H1 (cell line): ENCODE measurements around the gene MRPL9. TPM values are rescaled to one million over a fixed set of nuclear protein-coding genes. Genes with fewer than 3 reads are reported as not detected.

ENCODE experiments used
- CTCF ChIA-PET: fragments of 300-600 bp; sonication (Branson Sonifier 250); formaldehyde crosslinking; loops from one replicate; lab custom pipeline; 2021; ENCODE audit not compliant: partially characterized antibody; lab: Charles Lee
- POLR2A ChIA-PET: fragments of 300-600 bp; sonication (Branson Sonifier 250); formaldehyde crosslinking; loops from one replicate; lab custom pipeline; 2021; ENCODE audit warnings: inconsistent platforms; ENCODE audit not compliant: partially characterized antibody; lab: Charles Lee
- DNase-seq, 2 experiments: peaks; one replicate each; pipeline versions ENCODE4 v3.0.0 to v3.0.0-alpha.2; 2010 to 2022; ENCODE audit warnings: low spot score in 2 of 2, low read depth in 1 of 2, mixed read lengths in 1 of 2
- FAIRE-seq: peaks from 2 replicates; lab custom pipeline; 2011; peaks lifted over from hg19 to GRCh38; lab: Jason Lieb, UNC
- H2AFZ ChIP-seq: 2 replicates; pipeline ENCODE4 v1.8.1; 2012; ENCODE audit warnings: low read length, inconsistent platforms
- H2AK5ac ChIP-seq: 2 replicates; pipeline ENCODE4 v1.6.1; 2013; ENCODE audit warnings: low read depth, low read length
- H2BK120ac ChIP-seq: replicated peaks from 2 replicates; pipeline ENCODE3; 2013; ENCODE audit warnings: low read depth, low read length, inconsistent platforms
- H2BK12ac ChIP-seq: 2 replicates; pipeline ENCODE4 v1.6.1; 2013; ENCODE audit warnings: low read depth, low read length
- H2BK15ac ChIP-seq: 2 replicates; pipeline ENCODE4 v1.6.1; 2013; ENCODE audit warnings: low read length
- H2BK20ac ChIP-seq: 2 replicates; pipeline ENCODE4 v1.6.1; 2013; ENCODE audit warnings: low read length
- H2BK5ac ChIP-seq: 2 replicates; pipeline ENCODE4 v1.6.1; 2013; ENCODE audit warnings: low read depth, low read length
- H3K14ac ChIP-seq: 2 replicates; pipeline ENCODE4 v1.6.1; 2013; ENCODE audit warnings: inconsistent platforms; ENCODE audit not compliant: insufficient read length
- H3K18ac ChIP-seq: 2 replicates; pipeline ENCODE4 v1.6.1; 2013; ENCODE audit warnings: low read length; ENCODE audit errors: extremely low read depth
- H3K23ac ChIP-seq: 2 replicates; pipeline ENCODE4 v1.6.1; 2013; ENCODE audit warnings: inconsistent platforms; ENCODE audit not compliant: insufficient read length
- H3K23me2 ChIP-seq: 2 replicates; pipeline ENCODE4 v1.6.1; 2013; ENCODE audit warnings: low read depth, low read length
- H3K27ac ChIP-seq: 2 replicates; pipeline ENCODE4 v1.6.1; 2011; ENCODE audit warnings: low read depth, low read length, inconsistent platforms
- H3K27me3 ChIP-seq, 4 experiments: replicated peaks in 1 of 4; 1 replicate in 1 of 4; 2 replicates in 3 of 4; pipeline versions ENCODE4 v1.6.1 to v1.8.1; 2011 to 2013; ENCODE audit warnings: low read length in 3 of 4, mild to moderate bottlenecking in 3 of 4, inconsistent platforms in 2 of 4, mixed read lengths in 2 of 4, moderate library complexity in 1 of 4; ENCODE audit not compliant: control insufficient read depth in 3 of 4, insufficient read depth in 3 of 4; ENCODE audit errors: extremely low read depth in 1 of 4
- H3K36me3 ChIP-seq, 4 experiments: 2 replicates each; pipeline versions ENCODE4 v1.6.1 to v1.8.1; 2011 to 2013; ENCODE audit warnings: mild to moderate bottlenecking in 4 of 4, low read length in 3 of 4, moderate library complexity in 2 of 4, control low read depth in 1 of 4, inconsistent platforms in 1 of 4; ENCODE audit not compliant: insufficient read depth in 4 of 4, control insufficient read depth in 2 of 4
- H3K4ac ChIP-seq: replicated peaks from 2 replicates; pipeline ENCODE3; 2013; ENCODE audit warnings: low read length, low read depth, mixed read lengths, inconsistent platforms; ENCODE audit not compliant: insufficient read length
- H3K4me1 ChIP-seq, 4 experiments: replicated peaks in 1 of 4; 1 replicate in 1 of 4; 2 replicates in 3 of 4; pipeline versions ENCODE4 v1.6.1 to v1.8.1; 2011 to 2013; ENCODE audit warnings: low read length in 3 of 4, inconsistent platforms in 2 of 4, mixed read lengths in 1 of 4; ENCODE audit not compliant: insufficient read depth in 4 of 4, control insufficient read depth in 3 of 4
- H3K4me2 ChIP-seq, 2 experiments: 2 replicates each; pipeline versions ENCODE4 v1.6.1 to v1.8.1; 2011 to 2013; ENCODE audit warnings: low read depth in 2 of 2, low read length in 2 of 2, control low read depth in 1 of 2, inconsistent platforms in 1 of 2, mild to moderate bottlenecking in 1 of 2; ENCODE audit not compliant: insufficient read depth in 1 of 2
- H3K4me3 ChIP-seq, 4 experiments: fragments of 200-600, 300-600 bp in 1 of 4; sonication (generic), shearing (Covaris generic), sonication (Bioruptor Twin) in 1 of 4; 2 replicates each; pipeline versions ENCODE4 v1.5.1 to v1.8.1; 2011 to 2016; ENCODE audit warnings: low read length in 4 of 4, low read depth in 3 of 4, control low read depth in 2 of 4, inconsistent platforms in 2 of 4, mild to moderate bottlenecking in 2 of 4, mixed read lengths in 1 of 4, moderate library complexity in 1 of 4; ENCODE audit not compliant: insufficient read depth in 2 of 4; ENCODE audit errors: extremely low read depth in 1 of 4
- H3K56ac ChIP-seq: replicated peaks from 2 replicates; pipeline ENCODE3; 2013; ENCODE audit warnings: low read depth, mild to moderate bottlenecking, mixed read lengths, low read length, inconsistent platforms; ENCODE audit not compliant: insufficient read length
- H3K79me1 ChIP-seq: 2 replicates; pipeline ENCODE4 v1.6.1; 2013; ENCODE audit warnings: low read depth, low read length, control low read depth
- H3K79me2 ChIP-seq, 2 experiments: 2 replicates each; pipeline versions ENCODE4 v1.6.1 to v1.8.1; 2012 to 2013; ENCODE audit warnings: low read length in 2 of 2, mild to moderate bottlenecking in 2 of 2, inconsistent platforms in 1 of 2; ENCODE audit not compliant: insufficient read depth in 2 of 2, control insufficient read depth in 1 of 2
- H3K9ac ChIP-seq, 4 experiments: replicated peaks in 1 of 4; 1 replicate in 1 of 4; 2 replicates in 3 of 4; pipeline versions ENCODE4 v1.6.1 to v1.8.1; 2011 to 2013; ENCODE audit warnings: low read depth in 3 of 4, low read length in 3 of 4, control low read depth in 2 of 4, mild to moderate bottlenecking in 2 of 4, moderate library complexity in 2 of 4, inconsistent platforms in 1 of 4; ENCODE audit errors: extremely low read depth in 1 of 4
- H3K9me3 ChIP-seq, 2 experiments: 2 replicates each; pipeline versions ENCODE4 v1.6.1 to v1.8.1; 2012 to 2013; ENCODE audit warnings: mild to moderate bottlenecking in 2 of 2, moderate library complexity in 2 of 2, control low read depth in 1 of 2, inconsistent platforms in 1 of 2, low read depth in 1 of 2, low read length in 1 of 2, mixed read lengths in 1 of 2; ENCODE audit not compliant: insufficient read depth in 2 of 2
- H4K20me1 ChIP-seq, 2 experiments: replicated peaks in 1 of 2; 2 replicates each; pipeline versions ENCODE3 to v1.8.1; 2011 to 2013; ENCODE audit warnings: inconsistent platforms in 2 of 2, low read length in 2 of 2, mild to moderate bottlenecking in 1 of 2; ENCODE audit not compliant: insufficient read depth in 2 of 2, control insufficient read depth in 1 of 2
- H4K5ac ChIP-seq: 2 replicates; pipeline ENCODE4 v1.6.1; 2013; ENCODE audit warnings: low read length, low read depth, mixed read lengths, inconsistent platforms; ENCODE audit not compliant: insufficient read length
- H4K8ac ChIP-seq: 2 replicates; pipeline ENCODE4 v1.8.0; 2013; ENCODE audit warnings: mild to moderate bottlenecking, moderate library complexity, low read length, inconsistent platforms; ENCODE audit not compliant: insufficient read depth; ENCODE audit errors: extremely low read depth
- H4K91ac ChIP-seq: replicated peaks from 2 replicates; pipeline ENCODE3; 2013; ENCODE audit warnings: low read length, mixed read lengths, inconsistent platforms; ENCODE audit not compliant: insufficient read length
- SAP30 ChIP-seq: fragments of 300-600 bp; sonication (generic); IDR thresholded peaks from 2 replicates; pipeline ENCODE4 v1.7.1; 2012; ENCODE audit warnings: low read length, moderate library complexity, mild to moderate bottlenecking, inconsistent platforms; ENCODE audit not compliant: insufficient read depth, insufficient replicate concordance
- polyA plus RNA-seq, 7 experiments: library from polyadenylated mRNA; depleted of rRNA in 3 of 7; stranded (reverse) in 5 of 7; unstranded in 2 of 7; fragments of >200 nt in 5 of 7; fragments of 200-250 nt in 2 of 7; gene quantifications; 1 replicate in 5 of 7; 2 replicates in 1 of 7; 4 replicates in 1 of 7; pipeline versions ENCODE4 v1.2.1 to v1.2.3, GENCODE V29; 2011 to 2013; ENCODE audit warnings: missing spikeins in 2 of 7, mixed read lengths in 2 of 7
- total RNA-seq: library from RNA; stranded (reverse); fragmentation: NEBNext Ultra II Directional; extraction: Animal tissue kit (Norgen Biotek cat#: 25700); gene quantifications from 2 replicates; pipeline ENCODE4 v1.2.1, GENCODE V29; 2021

MRPL9 gene
- total and polyA plus RNA-seq, 2 of the 8 experiments (the other 6 are each of a cell fraction or from before 2014, with no cell fraction given) = 74.9 to 113 TPM

DNA sequence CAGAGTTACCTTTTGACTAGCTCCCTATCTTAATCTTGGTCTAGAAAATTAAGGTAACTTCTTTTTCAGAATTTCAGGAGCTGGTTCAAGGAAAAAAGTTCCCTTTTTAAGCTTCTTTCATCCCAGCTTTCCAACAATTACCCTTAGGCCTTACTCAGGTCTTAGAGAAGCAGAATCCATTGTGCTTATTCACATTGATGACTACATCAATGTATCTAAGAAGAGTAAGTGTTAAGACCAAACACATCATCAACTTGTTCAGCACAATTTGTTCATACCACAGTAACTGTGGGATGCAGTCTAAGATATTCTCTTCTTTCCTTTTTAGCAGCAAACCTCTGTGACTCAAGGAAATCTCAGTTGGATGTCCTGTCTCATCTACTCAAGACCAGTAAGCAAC, 4.1 kb downstream of the MRPL9 start:
- Histone ChIP-seq H4K5ac (no peak overlapping the region), H2BK15ac (no peak overlapping the region), H3K4me2 (no peak overlapping the region), H2BK12ac (no peak overlapping the region), H3K79me1 (no peaks in the 10 kb centered on the region), H3K27ac (no peak overlapping the region), H3K9ac (no peak overlapping the region), H4K91ac (no peak overlapping the region), H2BK20ac (no peak overlapping the region), H3K23me2 (peaks cover 4% of the 10 kb centered on the region; the same call in 1 of the 2 replicates), H3K23ac (no peak overlapping the region), H2BK5ac (no peak overlapping the region), H3K36me3 (peaks cover 9 to 33% (median 25%) of the 10 kb centered on the region in 4 experiments), H4K20me1 (no peaks in the 10 kb centered on the region), H2BK120ac (no peak overlapping the region), H3K18ac (no peak overlapping the region), H2AFZ (no peak overlapping the region), H3K27me3 (no peaks in the 10 kb centered on the region), H3K9me3 (no peaks in the 10 kb centered on the region), H4K8ac (no peak overlapping the region), H3K4me1 (0 out of 7 replicates have a peak, but pooled peaks cover 0 to 1% (median 0%) of the 10 kb centered on the region in 4 experiments), H3K79me2 (peaks cover 0 to 3% of the 10 kb centered on the region in 2 experiments; a peak in 1 of 4 replicates), H3K14ac (no peak overlapping the region), H3K4ac (no peak overlapping the region), H2AK5ac (no peak overlapping the region), H3K4me3 (no peak overlapping the region), H3K56ac (no peak overlapping the region)
- CTCF ChIA-PET = interaction anchor here (0.9 to 1.4 kb wide), 4 partner anchors 17 to 77 kb away, joined by 3 to 5 read pairs (median 3); no protein-coding TSS in a partner anchor
- FAIRE-seq = no peak
- no peak for DNase-seq
- POLR2A ChIA-PET = interaction anchor here (0.6 to 1.8 kb wide), 3 partner anchors 13 to 123 kb away, joined by 3 to 5 read pairs (median 3); no protein-coding TSS in a partner anchor
- no peak for TF ChIP-seq SAP30
